Stimulated activated CD8-positive, alpha-beta memory T cell treated with anti-CD3 and anti-CD28 coated beads, Interleukin-15, amount 100 ng/mL, for 24 hours (primary cell): Measurements from ENCODE around the gene ERCC5.

ENCODE experiments used
- DNase-seq: peaks from one replicate; pipeline ENCODE4 v3.0.0-alpha.2; 2020; ENCODE audit warnings: low read depth

The ERCC5 gene

DNA sequence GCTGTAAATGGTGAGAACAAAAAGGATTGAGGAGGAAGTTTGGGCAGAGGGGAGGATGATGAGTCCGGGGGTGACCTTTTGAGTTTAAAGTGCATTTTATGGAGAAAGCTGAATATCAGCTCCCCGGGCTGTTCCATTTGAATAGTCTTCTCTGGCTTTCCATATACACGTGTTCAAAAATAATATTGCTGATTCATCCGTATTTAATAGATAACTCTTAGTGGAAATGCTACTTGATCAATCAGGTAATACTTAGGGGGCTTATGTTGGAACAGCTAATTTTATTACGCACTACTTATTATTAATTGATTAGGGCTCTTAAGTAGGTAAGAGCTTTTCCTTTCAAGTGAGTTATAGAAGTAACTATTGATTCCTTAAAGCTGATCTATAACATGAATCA, 76.4 kb downstream of the ERCC5 start:
- no peak for DNase-seq
